ENCODE data around the gene ADAMTS16. TPM values are rescaled to one million over a fixed set of nuclear protein-coding genes. Genes with fewer than 3 reads are reported as not detected.

ADAMTS16 gene
- total RNA-seq, 3 donors from 2014 or later (not counting 1 experiment from before 2014, with no cell fraction given) = not detected

DNA sequence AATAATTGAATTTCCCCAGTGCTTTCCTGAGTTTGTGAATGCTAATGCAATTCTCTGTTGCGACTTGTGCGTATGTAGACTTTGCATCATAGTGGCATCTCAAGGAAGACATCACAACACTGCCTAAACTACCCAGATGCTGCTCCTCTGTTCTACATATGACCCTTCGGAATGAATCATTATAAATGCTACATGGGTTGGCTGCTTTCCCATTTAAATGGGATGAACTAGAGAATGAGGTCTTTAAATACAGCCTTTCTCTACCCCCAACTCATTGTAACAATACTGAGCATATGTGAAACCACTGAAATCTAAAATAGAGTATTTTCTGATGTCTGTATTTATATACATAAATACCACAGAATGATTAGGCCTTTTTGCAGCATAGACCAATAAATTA is 145.8 kb downstream of the ADAMTS16 start:
- Histone ChIP-seq H3K27ac (ENCODE audit: low read length) (no peak overlapping the region), H3K4me3 (ENCODE audit: low read length) (no peak overlapping the region), H3K9me3 (ENCODE audit: control insufficient read depth, insufficient read depth, low read length) (peaks cover 2% of the 10 kb centered on the region), H3K36me3 (ENCODE audit: control insufficient read depth, insufficient read depth, low read length) (no peaks in the 10 kb centered on the region), H3K27me3 (ENCODE audit: control insufficient read depth, insufficient read depth, low read length) (no peaks in the 10 kb centered on the region), H3K4me1 (ENCODE audit: control insufficient read depth, insufficient read depth, low read length) (no peaks in the 10 kb centered on the region)
- Mint-ChIP-seq H3K36me3 (no peaks in the 10 kb centered on the region), H3K4me1 (no peaks in the 10 kb centered on the region), H3K27ac (no peak overlapping the region), H3K9me3 (peaks cover 2 to 9% of the 10 kb centered on the region in 2 donors), H3K27me3 (ENCODE audit: low read depth in 2 of 2) (no peaks in the 10 kb centered on the region), H3K4me3 (no peak overlapping the region)
- no peak for TF ChIP-seq CTCF (IDR thresholded peaks at IDR 0.05)
- intact Hi-C loops (cut with micrococcal nuclease) = no loop called here
- ATAC-seq = no peak
- DNase-seq = no peak
- WGBS (ENCODE audit: insufficient coverage) = 88% methylated on average over 2 of the region's 3 CpGs

DNA sequence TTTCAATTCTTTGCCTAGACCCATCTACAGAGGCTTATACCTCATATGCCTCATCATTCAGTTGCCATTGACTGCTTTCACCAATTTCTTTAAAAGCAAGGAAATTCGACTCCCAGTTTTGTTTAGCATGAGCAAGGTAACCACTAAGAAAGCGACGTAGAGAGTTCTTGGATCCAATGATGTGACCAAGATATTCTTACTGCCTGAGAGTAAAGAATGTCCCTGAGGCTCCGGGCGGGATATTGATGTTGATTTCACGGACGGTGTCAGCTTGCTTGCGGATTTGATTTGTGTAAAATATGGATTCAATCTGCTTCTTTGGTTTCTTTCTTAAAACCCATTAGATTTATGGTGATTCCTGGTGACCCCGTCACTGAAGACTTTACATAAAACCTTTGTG is 147.3 kb downstream of the ADAMTS16 start:
- intact Hi-C loops (cut with micrococcal nuclease) = no loop called here
- H3K27me3 Mint-ChIP-seq (ENCODE audit: low read depth in 2 of 2) = no peaks in the 10 kb centered on the region
- H3K4me3 Mint-ChIP-seq = no peak overlapping the region
- Histone ChIP-seq H3K4me3 (ENCODE audit: low read length) (no peak overlapping the region), H3K36me3 (ENCODE audit: control insufficient read depth, insufficient read depth, low read length) (no peaks in the 10 kb centered on the region), H3K27ac (ENCODE audit: low read length) (no peak overlapping the region), H3K27me3 (ENCODE audit: control insufficient read depth, insufficient read depth, low read length) (no peaks in the 10 kb centered on the region), H3K4me1 (ENCODE audit: control insufficient read depth, insufficient read depth, low read length) (no peaks in the 10 kb centered on the region), H3K9me3 (ENCODE audit: control insufficient read depth, insufficient read depth, low read length) (peaks cover 2% of the 10 kb centered on the region)
- no peak overlapping the region for H3K27ac Mint-ChIP-seq
- DNase-seq (no peak), ATAC-seq (no peak)
- no peaks in the 10 kb centered on the region for H3K4me1 Mint-ChIP-seq
- H3K36me3 Mint-ChIP-seq = no peaks in the 10 kb centered on the region
- no peak for TF ChIP-seq CTCF (IDR thresholded peaks at IDR 0.05)
- H3K9me3 Mint-ChIP-seq = peaks cover 2 to 9% of the 10 kb centered on the region in 2 donors
- 92% methylated on average over 9 of the region's 9 CpGs for WGBS (ENCODE audit: insufficient coverage)

DNA sequence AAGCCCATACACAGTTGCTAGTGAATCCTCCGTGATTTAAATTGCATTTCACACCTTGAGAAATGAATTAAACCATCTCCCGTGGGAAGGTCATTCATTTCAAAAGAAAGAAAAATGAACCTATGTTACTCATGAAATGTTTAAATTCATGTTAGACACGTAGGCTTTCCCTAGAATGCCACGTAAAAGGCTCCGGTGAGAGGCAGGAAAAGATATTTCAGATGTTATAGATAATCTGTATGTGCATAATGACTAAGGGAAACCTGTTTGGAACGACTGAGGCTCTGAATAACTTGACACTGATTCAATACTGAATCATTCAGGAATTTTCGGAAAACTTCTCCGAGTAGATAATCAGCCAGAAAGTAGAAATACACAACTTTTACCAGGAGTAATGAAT is 148.1 kb downstream of the ADAMTS16 start:
- H3K36me3 Mint-ChIP-seq = no peaks in the 10 kb centered on the region
- H3K27me3 ChIP-seq (ENCODE audit: control insufficient read depth, insufficient read depth, low read length) = no peaks in the 10 kb centered on the region
- no peak overlapping the region for H3K27ac ChIP-seq (ENCODE audit: low read length)
- DNase-seq (no peak), ATAC-seq (no peak)
- no peaks in the 10 kb centered on the region for H3K4me1 ChIP-seq (ENCODE audit: control insufficient read depth, insufficient read depth, low read length)
- H3K27me3 Mint-ChIP-seq (ENCODE audit: low read depth in 2 of 2) = no peaks in the 10 kb centered on the region
- peaks cover 2% of the 10 kb centered on the region for H3K9me3 ChIP-seq (ENCODE audit: control insufficient read depth, insufficient read depth, low read length)
- H3K4me1 Mint-ChIP-seq = no peaks in the 10 kb centered on the region
- no peaks in the 10 kb centered on the region for H3K36me3 ChIP-seq (ENCODE audit: control insufficient read depth, insufficient read depth, low read length)
- H3K27ac Mint-ChIP-seq = no peak overlapping the region
- peaks cover 2 to 9% of the 10 kb centered on the region in 2 donors for H3K9me3 Mint-ChIP-seq
- WGBS (ENCODE audit: insufficient coverage) = 63% methylated on average over 6 of the region's 8 CpGs
- intact Hi-C loops (cut with micrococcal nuclease) = no loop called here
- H3K4me3 Mint-ChIP-seq = no peak overlapping the region
- no peak for TF ChIP-seq CTCF (IDR thresholded peaks at IDR 0.05)
- H3K4me3 ChIP-seq (ENCODE audit: low read length) = no peak overlapping the region

GRCh38 chr5:5289537-5289936 is 149.4 kb downstream of the ADAMTS16 start:
- DNase-seq (no peak), ATAC-seq (no peak)
- Histone ChIP-seq H3K9me3 (ENCODE audit: control insufficient read depth, insufficient read depth, low read length) (peaks cover 2% of the 10 kb centered on the region), H3K4me1 (ENCODE audit: control insufficient read depth, insufficient read depth, low read length) (no peaks in the 10 kb centered on the region), H3K27me3 (ENCODE audit: control insufficient read depth, insufficient read depth, low read length) (no peaks in the 10 kb centered on the region), H3K27ac (ENCODE audit: low read length) (no peak overlapping the region), H3K36me3 (ENCODE audit: control insufficient read depth, insufficient read depth, low read length) (no peaks in the 10 kb centered on the region), H3K4me3 (ENCODE audit: low read length) (no peak overlapping the region)
- Mint-ChIP-seq H3K4me1 (no peaks in the 10 kb centered on the region), H3K9me3 (peaks cover 2 to 4% of the 10 kb centered on the region in 2 donors), H3K4me3 (no peak overlapping the region), H3K27me3 (ENCODE audit: low read depth in 2 of 2) (no peaks in the 10 kb centered on the region), H3K36me3 (no peaks in the 10 kb centered on the region), H3K27ac (no peak overlapping the region)
- TF ChIP-seq CTCF (IDR thresholded peaks at IDR 0.05) = no peak
- 87% methylated on average over 2 of the region's 2 CpGs for WGBS (ENCODE audit: insufficient coverage)
- intact Hi-C loops (cut with micrococcal nuclease) = no loop called here

Data from natural killer cell (primary cell).